Activated T-cell treated with anti-CD3 and anti-CD28 coated beads for 24 hours (primary cell): ENCODE data around the gene ARL8B.
A peak's percentile ranks its signal among the peaks of the same experiment; 100 is the strongest.

ENCODE experiments used
- DNase-seq: peaks from one replicate; pipeline ENCODE4 v3.0.0-alpha.2; 2020; ENCODE audit warnings: low read depth

The ARL8B gene

DNA sequence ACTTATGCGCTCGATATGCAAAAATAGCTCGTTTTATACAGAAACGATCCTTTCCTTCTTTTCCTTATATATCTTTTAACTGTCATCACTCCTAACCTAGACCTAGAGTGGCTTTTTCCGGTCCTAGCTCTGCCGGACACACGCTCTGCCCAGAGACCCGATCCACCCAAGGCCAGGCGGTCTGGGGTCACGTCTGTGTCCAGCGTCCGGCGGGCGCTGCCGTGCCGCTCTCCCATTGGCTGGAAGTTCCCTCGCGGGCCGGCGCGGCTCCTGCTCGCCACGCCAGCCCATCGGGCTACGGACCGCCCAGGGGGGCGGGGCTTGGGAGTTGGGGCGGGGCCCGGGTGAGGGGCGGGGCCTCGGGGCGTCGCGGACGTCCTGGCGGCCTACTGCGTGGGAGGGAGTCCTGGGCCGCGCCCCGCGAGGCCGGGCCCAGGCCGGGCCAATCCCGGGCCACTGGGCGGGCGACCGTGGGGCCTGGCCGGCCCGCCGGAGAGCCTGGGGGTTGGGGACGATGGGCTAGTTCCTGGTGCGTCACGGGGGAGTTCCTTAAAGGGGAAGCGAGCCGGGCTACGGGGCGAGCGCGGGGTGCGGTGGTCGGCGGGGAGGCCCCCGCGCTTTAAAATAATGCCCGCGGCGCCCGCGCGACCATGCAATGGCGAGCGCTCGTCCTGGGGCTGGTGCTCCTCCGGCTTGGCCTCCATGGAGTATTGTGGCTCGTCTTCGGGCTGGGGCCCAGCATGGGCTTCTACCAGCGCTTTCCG lies 65.2 kb downstream of the ARL8B start, which contains the start of gene EDEM1:
TSS of gene EDEM1 (plus strand) at position 552 of the 764 bp plus-strand sequence. CDS start at position 651, 99 bp downstream.
- peak; percentile 96 for DNase-seq

DNA sequence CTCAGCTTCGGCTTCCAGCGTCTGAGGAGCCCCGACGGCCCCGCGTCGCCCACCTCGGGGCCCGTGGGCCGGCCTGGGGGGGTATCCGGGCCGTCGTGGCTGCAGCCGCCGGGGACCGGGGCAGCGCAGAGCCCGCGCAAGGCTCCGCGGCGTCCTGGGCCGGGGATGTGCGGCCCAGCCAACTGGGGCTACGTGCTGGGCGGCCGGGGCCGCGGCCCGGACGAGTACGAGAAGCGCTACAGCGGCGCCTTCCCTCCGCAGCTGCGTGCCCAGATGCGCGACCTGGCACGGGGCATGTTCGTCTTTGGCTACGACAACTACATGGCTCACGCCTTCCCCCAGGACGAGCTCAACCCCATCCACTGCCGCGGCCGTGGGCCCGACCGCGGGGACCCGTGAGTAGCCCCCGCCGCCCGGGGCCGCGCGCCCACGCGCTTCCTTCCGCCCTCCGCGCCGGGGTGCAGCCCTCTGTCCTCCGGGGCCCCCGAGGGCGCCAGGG lies 65.9 kb downstream of the ARL8B start:
- peak; percentile 40 for DNase-seq

DNA sequence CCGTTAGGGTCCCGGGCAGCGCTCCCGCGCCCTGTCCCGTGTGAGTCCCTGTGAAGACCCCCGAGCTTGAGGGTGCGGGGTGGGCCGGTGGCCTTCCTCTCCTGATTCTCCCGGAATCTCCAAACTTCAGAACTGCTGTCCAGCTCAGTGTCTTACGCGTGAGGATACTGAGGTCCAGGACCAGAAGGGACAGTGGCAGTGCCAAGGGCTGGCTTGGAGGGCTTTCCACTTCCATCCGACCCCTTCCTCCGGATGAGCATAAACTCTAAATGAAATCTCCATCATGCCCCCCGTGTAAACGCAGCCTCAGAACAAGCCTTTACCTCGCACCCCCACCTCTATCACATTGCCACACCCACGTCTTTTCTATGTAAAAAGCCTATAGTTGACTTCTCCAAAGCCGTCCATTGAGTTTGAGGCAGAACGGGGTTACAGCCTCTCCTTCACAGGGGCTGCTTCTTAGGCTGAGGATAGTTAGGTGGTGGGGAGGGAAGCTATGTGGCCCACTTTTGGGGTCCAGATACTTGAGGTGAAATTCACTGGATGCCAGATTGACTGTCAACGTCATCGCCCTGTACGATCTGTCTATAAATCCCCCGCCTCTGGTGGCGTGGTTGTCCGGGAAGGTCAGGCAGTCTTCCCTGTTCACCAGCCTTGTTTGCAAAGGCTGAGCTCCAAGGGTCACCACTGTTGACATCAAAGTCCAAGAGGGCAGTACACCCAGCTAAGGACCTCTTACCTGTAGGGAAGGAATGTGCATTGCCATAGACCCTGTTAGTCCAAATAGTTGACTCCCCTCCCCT lies 66.5 kb downstream of the ARL8B start:
- DNase-seq = peak; percentile 33

DNA sequence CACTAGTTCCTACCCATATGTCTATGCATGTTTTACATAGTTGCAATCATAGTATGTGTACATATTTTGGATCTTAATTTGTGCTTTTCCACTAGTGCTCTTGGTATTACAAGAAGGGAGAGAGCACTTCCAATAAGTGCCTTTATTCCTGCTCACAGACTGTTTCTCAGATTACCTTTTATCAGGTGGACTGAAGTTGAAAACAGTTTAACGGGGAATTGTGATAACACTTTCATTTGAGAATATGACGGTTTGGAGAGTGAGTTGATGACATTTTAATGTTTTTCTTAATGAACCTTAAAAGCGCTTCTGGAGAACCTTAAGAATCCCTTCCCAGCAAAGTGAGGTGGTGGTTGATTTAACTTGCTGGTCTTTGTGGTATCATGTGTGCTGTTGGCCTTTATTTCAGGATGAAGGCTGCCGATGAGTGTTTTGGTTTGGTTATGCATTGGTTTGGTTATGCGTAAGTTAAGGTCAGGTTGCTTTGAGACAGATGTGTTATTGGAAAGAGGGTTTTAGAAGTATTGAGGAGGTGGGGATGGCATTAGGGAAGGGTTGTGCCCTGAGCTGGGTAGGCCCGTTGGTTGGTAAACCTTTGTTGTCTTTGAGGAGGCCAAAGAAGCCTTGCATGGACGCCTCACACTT lies 68.2 kb downstream of the ARL8B start:
- DNase-seq = no peak

DNA sequence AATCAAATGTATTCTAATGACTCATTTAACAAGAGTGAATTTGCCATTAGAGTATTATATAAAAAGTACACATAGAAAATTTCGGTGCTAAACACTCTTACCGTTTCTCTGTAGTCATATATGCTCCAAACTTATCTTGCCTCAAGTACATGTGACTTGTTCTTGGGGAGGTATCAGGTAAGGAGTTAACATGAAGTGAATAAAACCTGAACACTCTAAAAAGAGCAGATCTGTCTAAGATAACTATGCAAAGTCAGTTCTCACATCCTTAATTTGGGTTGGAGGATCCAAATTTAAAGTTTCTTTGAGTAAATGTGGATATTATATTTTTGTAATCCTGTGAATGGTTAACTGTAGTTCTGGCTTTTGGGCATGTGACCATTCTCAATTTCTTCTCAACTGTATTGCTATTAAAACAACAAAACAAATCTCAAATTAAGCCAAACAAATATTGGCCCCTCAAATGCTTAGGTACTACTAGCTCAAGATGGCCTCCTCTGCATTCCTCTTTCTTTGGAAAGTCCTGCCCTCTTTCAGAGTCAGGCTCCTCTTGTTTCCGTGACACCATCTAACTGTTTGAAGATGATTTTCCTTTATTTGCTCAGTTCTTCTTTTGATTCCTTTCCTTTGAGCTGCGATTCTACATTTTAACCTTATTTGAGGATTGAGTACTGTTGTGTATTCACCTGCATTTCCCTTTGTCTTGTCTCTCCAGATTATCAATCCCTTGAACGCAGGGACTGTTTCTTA lies 69.6 kb downstream of the ARL8B start:
- DNase-seq = no peak

DNA sequence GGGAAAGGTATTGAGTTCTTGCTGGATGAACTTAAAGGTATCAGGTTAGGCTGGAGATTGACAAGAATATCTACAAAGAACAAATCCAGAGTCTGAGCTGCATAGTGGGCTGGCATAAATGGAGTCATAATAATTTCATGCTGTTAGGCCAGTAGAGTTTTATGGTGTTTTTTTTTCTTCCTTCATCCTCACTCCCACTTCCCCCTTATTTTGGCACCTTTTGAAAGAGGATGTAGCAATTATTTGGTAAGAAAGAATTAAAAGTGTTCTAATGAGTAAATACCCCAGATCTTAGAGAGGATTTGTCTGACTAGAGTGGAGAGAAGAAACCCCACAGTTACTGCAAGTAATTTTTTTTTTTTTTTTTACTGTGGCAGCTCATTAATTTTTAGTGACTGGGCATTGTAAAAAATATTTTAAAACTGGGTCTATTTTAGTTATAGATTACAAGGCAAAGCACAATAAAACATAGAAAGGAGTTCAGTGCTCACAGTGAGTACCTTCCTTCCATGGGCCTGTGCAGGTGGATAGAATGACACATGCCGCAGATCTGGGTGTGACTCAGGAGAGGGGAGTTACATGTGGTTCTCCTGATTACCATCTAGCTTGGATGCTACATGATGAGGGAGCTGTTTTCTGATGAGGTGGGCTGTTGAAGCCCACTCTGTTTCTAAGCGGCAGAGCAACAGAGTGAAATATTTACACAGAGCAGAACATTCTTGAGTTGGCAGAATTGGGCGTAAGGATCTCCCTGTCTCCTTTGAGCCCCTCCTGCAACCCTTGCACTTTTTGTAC lies 70.7 kb downstream of the ARL8B start:
- peak; percentile 38 for DNase-seq

DNA sequence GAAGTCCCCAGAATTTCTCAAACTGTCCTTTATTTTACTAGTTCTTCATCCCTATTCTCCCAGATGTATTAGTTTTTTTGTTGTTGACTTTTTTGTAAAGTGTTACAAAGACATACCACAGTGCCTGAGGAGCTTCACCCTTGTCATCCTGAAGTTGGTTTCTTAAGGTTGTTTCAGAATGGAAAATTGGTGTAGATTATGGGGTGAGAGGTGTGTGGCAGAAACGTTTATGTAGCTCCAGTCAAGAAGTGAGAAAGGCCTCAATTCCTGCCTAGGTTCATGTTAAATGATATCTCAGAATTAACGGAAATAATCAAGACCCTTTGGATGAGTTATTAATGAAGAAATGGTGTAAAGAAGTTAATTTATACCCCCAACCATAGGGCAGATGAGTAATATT lies 72.2 kb downstream of the ARL8B start:
- no peak for DNase-seq

DNA sequence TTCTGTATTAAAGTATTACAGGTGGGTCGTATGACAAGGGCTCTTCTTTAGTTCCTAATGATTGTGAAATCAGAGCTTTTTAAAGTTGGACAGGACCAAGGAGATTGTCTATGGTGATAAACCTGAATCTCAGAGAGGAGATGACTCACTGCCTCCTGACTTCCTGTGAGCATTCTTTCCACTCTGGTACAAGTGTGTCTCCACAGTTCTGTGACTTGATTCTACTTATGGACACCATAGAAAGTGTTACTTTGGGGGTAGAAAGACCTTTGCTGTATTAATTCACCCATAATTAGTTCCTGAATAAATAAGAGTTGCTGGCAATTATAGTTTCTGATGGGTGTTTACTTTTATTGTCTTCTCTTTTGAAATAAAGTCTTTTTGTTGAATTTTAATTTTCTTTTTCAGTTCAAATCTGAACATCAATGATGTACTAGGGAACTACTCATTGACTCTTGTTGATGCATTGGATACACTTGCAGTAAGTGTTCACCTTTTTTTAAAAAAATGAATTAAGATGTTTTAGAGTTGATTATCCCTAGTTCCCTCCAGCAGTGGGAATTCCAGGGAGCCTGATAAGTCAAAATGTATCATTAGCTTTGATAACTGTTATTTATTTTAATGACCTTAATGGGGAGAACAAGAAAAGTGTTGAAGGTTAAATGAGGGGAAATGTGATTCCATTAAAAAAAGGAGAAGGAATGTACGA lies 72.9 kb downstream of the ARL8B start:
- no peak for DNase-seq

DNA sequence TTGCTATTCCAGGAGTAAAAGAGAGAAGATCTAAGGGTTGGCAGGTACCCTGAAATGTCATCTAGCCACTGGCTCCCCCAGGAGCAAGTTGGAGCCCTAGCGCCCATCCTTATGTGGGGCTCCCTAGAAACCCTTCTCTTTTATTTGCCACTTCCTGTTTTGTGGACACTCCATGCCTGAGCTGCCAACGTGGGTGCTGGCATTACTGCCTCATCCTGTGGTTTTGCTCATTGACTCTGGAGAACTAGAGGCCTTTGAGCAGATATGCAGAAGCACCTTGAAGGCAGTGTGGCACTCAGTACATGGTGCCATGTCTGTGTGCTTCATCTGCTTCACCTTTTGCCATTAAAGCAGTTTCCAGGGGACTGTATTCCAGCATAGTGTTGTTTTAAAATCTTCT lies 73.5 kb downstream of the ARL8B start:
- no peak for DNase-seq

DNA sequence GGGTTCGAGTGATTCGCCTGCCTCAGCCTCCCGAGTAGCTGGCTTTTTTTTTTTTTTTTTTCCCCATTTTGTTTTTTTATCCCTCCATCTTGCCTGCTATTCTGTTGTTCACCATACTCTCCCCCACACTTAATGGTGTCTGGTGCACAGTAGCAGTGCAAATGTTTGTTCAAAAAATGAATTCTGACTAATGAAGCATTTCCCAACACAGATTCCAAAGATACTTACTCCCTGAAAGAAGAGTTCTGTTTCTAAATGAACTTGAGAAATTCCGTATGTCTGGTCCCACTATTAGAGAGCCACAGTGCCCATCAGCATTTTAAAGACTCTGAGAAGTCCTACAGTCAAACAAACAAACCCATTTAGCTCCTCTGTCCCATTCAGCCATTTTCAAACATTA lies 74.9 kb downstream of the ARL8B start:
- DNase-seq = no peak

DNA sequence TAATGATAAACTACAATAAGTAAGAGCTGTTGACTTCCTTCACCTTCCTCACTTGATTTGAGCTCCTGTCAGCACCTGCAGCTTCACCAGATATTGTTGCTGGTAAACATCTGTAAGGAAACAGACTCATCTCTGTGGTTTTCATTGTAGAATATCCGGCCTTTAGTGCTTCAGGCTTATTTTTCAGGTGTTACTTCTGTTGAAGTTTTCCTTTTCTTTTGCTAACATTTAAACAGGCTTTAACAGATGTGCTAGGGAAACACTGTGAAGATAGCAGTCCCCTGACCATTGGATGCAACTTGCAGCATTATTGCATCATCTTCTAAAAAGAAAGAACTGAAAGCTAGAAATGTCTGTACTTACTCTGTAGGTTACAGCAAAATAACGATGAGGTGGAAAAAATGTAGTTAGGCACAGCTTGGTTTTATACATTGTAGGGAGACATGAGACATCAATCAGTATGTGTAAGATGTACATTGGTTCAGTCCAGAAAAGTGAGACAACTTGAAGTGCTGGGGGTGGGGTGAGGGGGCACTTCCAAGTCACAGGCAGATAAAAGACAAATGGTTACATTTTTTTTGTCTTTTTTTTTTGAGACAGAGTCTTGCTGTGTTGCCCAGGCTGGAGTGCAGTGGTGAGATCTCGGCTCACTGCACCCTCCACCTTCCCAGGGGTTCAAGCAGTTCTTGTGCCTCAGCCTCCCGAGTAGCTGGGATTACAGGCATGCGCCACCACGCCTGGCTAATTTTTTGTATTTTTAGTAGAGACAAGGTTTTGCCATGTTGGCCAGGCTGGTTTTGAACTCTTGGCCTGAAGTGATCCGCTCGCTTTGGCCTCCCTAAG lies 75.6 kb downstream of the ARL8B start:
- no peak for DNase-seq

DNA sequence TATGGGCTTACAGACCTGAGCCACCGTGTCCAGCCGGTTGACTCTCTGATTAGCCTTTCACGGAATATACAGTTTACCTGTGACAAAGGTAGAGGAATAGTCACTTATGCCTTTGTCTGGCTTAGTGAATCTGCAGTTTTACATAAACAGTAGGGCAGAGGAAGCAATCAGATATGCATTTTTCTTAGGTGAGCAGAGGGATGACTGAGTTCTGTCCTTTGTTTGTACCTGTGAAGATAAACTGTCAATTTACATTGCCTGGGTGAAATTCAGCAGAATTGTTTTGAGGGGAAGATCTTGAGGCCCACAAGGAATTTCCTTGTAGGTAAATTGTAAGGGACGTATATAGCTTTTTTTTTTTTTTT lies 76.2 kb downstream of the ARL8B start:
- DNase-seq = no peak

DNA sequence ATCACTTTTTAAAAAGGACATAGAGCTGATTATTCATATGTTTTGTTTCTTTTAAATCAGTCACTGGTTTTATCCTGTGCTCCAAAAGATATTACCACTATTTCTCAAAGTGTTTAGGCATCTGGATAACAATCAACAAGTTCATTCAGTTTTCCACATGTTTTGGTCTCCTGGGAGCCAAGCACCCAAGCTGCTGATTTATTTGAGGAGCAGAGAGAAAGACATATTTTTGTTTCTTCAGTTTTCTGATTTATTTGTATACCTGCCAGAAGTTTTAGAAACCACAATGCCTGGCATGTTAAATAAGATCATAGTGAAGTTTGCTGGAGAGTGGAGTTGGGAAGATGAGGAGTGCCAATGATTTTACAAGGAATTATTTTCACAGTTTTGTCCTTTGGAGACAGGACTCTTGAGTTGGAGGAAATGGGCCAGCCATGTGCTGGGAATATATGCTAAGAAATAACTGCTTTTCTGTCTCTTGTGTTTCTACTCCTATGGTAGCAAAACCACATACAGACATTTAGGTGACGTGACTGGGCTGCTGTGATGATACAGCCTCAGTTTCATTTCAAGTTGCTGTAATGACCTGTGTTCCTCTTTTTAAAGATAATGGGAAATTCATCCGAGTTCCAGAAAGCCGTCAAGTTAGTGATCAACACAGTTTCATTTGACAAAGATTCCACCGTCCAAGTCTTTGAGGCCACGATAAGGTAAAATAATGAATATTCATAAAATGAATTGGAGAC lies 77.1 kb downstream of the ARL8B start:
- DNase-seq = no peak

DNA sequence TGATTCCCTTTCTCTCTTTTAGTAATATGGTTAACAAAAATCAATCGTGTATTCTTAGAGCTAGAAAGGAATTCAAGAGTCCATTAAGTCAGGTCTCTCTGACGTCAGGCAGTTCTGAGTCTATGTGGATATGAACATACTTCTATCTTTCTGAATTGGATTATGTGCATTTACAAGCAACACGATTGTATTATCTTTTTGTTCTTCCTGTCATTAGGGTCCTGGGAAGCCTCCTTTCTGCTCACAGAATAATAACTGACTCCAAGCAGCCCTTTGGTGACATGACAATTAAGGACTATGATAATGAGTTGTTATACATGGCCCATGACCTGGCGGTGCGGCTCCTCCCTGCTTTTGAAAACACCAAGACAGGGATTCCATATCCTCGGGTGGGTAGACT lies 79.4 kb downstream of the ARL8B start:
- DNase-seq = no peak

DNA sequence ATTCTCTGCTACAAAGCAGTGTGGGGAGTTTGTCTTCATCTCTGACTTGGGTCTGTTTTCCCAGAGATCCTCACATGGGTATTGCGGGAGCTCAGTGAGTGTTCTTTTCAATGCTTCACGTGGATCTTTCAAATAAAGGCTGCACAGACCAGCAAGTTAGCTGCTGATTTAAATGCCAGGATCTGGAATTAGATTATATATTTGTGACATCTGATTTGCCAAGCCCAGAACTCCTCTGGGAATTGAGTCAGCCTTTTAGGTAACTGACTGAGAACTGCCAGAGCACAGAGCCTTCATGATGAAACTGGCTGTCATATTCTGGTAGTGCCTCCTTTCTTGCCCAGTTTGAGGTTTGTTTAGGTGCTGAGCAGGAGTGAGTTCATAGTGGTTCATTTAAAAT lies 80.1 kb downstream of the ARL8B start:
- DNase-seq = no peak

DNA sequence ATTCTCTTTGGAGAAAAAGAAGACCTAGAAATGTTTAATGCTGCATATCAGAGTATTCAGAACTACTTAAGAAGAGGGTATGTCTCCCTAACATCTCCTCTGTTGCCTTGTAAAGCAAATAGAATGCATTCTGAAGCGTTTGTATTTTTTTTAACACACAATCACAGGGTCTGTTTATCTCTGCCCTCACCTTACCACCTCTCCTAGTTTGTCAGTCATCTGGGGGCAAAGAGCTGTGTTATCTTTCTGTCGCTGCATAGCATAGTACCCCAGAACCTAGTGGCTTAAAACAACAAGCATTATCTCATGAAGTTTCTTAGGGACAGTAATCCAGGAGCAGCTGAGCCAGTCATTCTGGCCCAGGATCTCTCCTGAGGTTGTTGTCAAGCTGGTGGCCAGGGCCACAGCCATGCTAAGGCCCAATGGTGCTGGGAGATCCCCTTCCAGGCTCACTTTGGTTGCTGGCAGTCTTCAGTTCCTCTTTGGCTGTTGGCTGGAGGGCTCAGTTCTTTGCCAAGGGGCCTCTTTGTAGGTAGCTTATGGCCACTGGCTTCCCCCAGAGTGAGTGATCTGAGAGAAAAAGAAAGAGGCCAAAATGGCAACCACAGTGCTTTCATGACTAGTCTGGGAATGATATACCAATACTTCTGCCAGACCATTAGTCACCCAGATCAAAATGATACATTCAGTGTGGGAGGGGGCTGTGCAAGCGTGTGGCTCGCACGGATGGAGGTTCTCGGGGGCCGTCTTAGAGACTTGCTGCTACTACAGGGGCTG lies 83.3 kb downstream of the ARL8B start:
- DNase-seq = no peak

DNA sequence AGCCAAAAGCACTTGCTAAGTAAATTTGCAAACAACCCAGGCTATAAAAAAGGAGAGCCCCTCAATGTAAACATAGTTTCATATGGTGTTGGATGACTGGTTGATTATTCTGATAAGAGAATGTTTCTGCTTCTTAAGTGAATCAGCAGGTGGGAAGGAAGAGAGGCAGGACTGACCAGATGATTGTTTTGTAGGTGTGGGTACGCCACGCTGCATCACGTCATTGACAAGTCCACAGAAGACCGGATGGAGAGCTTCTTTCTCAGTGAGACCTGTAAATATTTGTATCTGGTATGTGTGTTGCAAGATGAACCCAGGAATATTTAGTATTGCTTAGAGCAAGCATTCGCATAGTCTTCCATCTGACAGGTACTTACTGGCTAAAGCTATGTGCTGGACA lies 88.8 kb downstream of the ARL8B start:
- DNase-seq = no peak
